Cerebellar nuclear complex (tissue), 1 donor: Measurements from ENCODE around the gene ABHD8.
"Not testable (repeated sequence)": the region's sequence is repeated elsewhere in the genome, so short reads cannot be mapped to it uniquely, and the experiment has no call there.

Experiments
- DNase-seq, 2 experiments: peaks; one replicate each; lab custom pipeline; 2025; lab: John Stamatoyannopoulos, UW

ABHD8 gene

GRCh38 chr19:17296976-17297375 lies 6.2 kb downstream of the ABHD8 start:
- DNase-seq = no peak

- DNase-seq = no peak
These were observed 7.0 kb downstream of the ABHD8 start for GRCh38 chr19:17296273-17296672.

DNA sequence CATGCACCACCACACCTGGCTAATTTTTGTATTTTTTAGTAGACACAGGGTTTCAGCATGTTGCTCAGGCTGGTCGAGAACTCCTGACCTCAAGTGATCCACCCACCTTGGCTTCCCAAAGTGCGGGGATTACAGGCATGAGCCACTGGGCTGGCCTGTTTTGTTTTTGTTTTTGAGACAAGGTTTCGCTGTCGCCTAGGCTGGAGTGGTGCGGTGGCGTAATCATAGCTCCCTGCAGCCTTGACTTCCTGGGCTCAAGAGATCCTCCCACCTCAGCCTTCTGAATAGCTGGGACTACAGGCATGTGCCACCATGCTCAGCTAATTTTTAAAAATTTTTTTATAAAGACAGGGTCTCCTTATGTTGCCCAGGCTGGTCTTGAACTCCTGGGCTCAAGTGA lies 7.7 kb downstream of the ABHD8 start:
- not testable (repeated sequence) for DNase-seq

DNA sequence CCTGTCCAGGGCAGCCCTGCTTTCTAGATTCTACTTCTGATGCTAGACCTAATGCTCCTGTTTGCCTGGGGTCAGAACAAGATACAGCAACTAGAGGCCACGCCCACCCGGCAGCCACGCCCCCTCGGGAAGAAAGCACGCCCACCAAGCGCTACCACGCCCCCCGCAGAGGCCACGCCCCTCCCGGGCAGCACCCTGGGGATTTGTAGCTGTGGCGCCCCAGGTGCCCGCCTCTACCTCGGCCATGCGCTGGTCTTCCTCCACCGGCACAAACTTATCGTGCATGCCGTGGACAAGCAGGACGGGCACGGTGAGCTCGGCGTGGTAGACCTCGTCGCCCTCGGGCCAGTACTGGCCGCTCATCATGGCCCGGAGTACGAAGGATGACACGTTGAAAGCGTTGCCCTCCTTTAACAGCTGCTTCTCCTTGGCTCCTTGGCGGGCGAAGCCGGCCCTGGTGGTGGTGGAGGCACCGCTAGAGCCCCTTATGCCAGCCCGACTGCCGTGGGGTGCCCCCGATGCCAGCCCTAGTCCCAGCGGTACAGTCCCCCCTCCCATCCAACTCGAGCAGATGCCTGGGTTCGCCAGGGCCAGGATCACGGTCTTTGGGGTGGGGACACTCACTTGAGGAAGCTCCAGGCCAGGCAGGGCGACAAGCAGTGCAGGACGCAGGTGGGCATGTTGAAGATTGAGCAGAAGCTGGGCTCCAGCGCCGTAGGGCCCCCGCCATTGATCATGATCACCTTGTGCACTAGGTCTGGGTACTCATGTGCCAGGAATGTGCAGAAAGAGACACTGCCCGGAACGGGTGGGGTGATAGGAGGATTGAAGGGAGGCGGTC lies 9.0 kb downstream of the ABHD8 start:
- no peak for DNase-seq

DNA sequence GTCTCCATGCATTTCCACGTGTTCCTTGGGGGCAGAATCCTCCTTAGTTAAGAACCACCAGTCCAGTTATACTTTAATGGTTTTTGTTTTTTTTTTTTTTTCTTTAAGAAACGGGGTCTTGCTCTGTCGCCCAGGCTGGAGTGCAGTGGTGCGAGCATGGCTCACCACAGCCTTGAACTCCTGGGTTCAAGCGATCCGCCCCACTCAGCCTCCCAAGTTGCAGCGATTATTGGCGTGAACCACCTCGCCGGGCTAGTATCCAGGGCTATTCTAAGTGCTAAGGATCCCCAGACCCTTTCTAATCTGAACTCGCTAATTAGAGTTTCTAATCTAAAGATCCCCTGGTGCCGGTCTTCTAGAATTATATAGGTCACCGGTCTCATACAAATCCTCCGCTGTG lies 9.6 kb downstream of the ABHD8 start:
- no peak for DNase-seq

DNA sequence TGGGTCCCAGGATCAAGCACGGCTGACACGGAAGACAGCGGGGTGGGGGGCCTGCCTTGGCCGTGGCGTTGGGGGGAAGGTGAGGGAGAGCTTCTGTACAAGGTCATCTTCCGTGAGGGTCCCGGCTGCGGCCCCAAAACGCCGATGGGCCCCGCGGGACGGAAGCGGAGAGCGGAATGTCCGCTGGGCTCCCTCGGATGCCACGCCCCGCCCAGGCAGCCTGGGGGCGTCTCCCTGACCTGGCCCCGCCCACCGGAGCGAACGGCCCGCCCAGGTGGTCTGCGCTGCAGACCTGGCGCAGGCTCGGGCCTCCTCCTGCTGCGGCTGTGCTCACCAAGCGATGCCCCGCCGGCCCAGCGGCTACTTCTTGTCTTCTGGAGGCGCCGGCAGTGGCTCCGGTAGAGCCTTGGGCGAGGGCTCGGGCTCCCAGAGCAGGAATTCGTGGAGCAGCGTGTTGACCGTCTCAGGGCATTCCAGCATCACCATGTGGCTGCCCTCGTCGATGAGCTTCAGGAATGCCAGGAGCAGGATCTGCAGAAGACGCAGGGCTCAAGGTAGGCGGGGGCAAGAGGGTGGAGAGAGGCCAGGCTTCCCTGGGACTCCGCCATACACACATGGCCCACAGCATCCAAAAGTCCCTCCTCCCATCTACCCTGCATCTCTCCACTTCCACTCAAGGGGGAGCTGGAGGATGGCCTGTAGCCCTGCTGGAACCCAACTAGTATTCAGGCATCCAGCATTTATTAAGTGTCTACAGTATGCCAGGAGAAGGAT lies 10.7 kb downstream of the ABHD8 start:
- DNase-seq = peak in 1 of 2 experiments; percentile 26

GRCh38 chr19:17289489-17289888 lies 13.7 kb downstream of the ABHD8 start:
- no peak for DNase-seq

- no peak for DNase-seq
These were observed 16.5 kb downstream of the ABHD8 start for GRCh38 chr19:17286752-17287151.

GRCh38 chr19:17286263-17286662 lies 17.0 kb downstream of the ABHD8 start:
- no peak for DNase-seq

- no peak for DNase-seq
These were observed 17.6 kb downstream of the ABHD8 start for GRCh38 chr19:17285415-17286135.

- DNase-seq = no peak
These were observed 19.7 kb downstream of the ABHD8 start for GRCh38 chr19:17283504-17283996.

- DNase-seq = peak in 1 of 2 experiments; percentile 34
These were observed 20.6 kb downstream of the ABHD8 start for GRCh38 chr19:17282488-17283125.

DNA sequence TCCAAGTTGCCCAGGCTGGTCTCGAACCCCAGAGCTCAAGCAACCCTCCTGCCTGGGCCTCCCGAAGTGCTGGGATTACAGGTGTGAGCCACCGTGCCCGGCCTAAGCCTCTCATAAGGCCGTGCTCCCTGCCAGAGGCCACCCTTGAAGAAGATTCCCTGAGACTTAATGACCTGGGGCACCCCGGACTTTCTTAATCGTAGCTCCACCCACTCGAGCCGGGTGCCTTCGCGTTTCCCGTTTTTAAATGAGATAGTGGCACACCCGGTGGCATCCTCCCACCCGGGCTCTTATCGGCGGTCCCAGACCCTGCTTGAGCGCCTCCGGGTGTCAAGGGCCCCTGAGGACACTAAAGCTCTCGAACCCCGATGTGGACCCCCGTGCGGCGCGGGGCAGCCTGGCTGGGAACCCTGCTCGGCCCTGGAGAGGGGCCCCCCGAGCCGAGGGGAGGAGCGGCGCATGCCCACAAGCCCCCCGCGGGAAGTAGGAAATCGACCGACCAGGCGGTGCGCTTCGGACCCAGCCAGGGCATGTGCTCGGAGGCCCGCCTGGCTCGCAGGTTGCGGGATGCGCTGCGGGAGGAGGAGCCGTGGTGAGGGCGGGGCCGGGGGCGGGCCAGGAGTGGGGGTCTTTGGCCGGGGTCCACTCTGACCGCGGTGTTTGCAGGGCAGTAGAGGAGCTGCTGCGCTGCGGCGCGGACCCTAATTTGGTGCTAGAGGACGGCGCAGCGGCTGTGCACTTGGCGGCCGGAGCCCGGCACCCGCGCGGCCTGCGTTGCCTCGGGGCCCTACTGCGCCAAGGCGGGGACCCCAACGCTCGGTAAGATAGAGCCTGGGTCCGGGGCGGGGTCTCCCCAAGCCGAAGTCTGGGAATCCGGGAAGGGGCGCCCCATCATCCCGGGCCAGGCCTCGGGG lies 21.6 kb downstream of the ABHD8 start, which contains the start of gene ANKLE1:
Gene ANKLE1 (plus strand): TSS at position 511 of the 914 bp plus-strand sequence. CDS start 20 bp downstream, at position 531.
- DNase-seq = no peak

- no peak for DNase-seq
These were observed 23.8 kb downstream of the ABHD8 start for GRCh38 chr19:17279436-17279835.

DNA sequence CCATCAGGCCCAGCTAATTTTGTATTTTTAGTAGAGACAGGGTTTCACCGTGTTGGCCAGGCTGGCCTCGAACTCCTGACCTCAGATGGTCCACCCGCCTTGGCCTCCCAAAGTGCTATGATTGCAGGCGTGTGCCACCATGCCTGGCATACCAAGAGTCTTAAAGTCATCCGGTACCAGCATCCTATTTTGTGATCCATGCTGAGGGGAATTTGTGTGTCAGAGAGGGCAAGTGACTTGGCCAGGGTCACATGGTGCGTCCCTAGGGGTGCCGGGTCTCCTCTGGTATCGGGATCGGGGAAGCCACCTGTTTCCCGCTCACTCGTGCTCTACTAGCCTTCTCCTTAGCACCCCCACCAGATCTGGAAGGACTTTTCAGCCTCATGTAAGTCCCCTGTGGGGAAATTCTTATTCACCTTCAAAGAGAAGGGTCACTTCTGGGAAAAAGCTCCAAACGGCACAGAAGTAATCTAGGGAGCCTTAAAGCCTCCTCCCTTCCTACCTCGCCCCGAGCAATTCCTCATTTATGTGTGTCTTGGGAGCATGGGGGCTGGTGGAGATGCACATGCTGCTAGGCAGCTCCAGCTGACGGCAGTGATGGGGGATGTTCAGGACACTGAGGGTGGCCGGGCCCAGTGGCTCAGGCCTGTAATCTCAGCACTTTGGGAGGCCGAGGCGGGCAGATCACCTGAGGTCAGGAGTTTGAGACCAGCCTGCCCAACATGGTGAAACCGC lies 27.6 kb downstream of the ABHD8 start:
- DNase-seq = no peak

DNA sequence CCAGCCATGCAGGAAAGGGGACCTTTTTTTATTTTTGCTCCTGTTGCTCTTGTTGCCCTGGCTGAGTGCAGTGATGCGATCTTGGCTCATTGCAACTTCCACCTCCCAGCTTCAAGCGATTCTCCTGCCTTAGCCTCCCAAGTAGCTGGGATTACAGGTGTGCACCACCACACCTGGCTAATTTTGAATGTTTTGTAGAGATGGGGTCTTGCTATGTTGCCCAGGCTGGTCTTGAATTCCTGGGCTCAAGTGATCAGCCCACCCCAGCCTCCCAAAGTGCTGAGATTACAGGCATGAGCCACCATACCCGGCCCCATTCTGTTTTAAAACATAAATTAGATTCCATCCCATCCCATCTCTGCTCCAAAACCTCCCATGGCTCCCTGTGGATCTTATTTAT lies 28.3 kb downstream of the ABHD8 start:
- DNase-seq = not testable (repeated sequence)

GRCh38 chr19:17268754-17269153 lies 34.5 kb downstream of the ABHD8 start:
- DNase-seq = no peak

GRCh38 chr19:17266975-17267788 lies 36.0 kb downstream of the ABHD8 start, which contains the start of gene BABAM1:
TSS of gene BABAM1 (plus strand) at chr19:17267443. CDS start at chr19:17268807, 1,364 bp downstream.
- peak; percentile 96 to 99 for DNase-seq

DNA sequence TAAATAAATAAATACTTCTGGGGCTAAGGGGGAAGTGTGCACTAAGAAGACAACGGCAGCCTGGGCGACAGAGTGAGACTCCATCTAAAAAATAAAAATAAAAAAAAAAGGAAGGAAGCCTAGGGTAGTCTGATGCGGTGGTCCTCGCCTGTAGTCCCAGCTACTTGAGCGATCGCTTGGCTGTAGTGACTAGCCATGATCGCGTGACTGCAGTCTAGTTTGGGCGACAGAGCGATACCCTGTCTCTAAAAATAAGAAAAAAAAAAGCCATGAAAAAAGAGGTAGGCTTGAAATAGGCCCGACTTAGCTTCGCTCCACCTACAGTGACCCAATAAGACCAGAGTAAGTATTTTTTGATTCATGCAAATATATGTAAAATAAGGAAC lies 36.6 kb downstream of the ABHD8 start:
- no peak for DNase-seq
